Stimulated activated CD4-positive, alpha-beta T cell treated with anti-CD3 and anti-CD28 coated beads, Interleukin-12 subunit alpha, Interleukin-12 subunit beta, amount 100 ng/mL, for 48 hours (primary cell): Measurements from ENCODE around the gene CALB2.

Experiments
- DNase-seq, 3 donors: peaks; one replicate each; pipeline ENCODE4 v3.0.0-alpha.2; 2020; ENCODE audit warnings: low read depth in 2 of 3, low spot score in 1 of 3

The CALB2 gene

DNA sequence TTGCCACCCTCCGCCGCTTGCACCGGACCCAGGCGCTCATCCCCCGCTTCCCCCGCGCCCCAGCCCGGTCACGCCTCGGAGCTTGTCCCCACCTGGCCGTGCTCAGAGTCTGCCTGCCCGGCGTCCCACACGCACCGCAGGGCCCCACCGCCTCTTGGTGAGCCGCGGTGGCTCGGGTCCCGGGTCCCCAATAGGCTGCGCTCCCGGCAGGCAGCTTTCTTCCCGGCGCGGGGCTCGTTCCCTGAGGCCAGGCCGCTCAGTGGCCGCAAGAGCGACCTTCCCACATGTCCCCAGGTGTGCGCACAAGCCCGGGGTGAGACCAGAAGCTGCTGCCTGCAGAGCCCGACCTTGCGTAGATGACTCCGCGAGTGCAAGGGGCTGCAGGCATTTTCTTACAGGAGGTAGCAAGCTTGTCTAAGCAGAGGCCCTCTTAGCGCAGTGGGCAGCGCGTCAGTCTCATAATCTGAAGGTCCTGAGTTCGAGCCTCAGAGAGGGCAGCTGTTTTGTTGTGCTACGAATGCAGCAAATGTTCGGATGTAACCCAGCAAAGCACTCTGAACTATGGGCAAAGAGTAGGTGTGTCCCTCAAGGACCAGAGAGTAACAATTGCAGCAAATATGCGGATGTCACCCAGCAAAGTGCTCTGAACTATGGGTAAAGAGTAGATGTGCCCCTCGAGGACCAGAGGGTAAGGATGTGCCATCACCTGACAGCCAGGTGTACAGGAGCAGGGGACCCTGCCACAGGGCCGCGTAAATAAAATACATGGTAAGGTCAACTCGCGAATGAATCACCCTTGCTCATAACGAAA lies 67.8 kb downstream of the CALB2 start:
- DNase-seq: peak in 2 of 3 donors; percentile 34 to 42

DNA sequence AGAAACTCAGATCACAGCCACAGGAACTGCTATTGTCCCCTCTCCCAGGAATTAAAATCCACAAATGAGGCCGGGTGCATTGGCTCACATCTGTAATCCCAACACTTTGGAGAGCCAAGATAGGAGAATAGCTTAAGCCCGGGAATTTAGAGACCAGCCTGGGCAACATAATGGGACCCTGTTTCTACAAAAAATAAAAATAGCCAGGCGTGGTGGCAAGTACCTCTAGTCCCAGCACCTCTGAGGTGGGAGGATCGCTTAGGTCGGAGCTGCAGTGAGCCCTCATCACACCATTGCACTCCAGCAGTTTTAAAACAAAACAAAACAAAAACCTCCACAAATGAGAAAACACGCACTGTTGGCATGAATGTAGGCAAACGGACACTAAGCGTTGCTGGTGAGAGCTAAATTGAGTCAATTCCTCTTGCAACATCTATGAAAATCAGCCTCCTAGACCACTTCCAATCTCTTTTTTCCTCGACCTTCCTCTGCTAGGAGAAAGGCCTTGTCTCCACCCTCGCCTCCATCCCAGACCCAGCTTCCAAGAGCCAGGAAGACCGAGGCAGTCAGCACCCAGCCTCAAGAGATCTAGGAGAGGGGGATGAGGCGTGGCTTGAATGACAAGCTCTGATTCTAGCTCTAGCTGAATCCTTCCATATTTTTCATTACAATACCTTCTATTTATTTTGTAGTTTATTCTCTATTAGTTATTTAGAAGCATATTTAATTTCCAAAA lies 68.5 kb downstream of the CALB2 start:
- no peak for DNase-seq

DNA sequence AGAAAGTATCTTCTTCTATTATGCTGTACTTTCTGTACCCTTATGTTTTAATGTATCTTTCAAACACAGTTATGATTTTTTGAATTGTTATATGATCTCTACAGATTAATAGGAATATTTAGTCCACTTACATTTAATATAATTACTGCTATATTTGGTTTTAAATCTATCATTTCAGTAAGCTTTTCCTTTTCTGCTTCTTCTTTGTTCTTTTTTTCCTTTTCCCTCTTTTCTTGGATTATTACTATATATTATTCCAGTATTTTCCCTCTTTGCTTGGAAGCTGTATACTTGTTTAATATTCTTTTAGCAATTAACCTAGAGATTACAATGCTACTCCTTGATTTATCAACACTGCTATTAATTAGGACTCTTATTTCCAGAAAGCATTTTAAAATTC lies 69.9 kb downstream of the CALB2 start:
- no peak for DNase-seq

DNA sequence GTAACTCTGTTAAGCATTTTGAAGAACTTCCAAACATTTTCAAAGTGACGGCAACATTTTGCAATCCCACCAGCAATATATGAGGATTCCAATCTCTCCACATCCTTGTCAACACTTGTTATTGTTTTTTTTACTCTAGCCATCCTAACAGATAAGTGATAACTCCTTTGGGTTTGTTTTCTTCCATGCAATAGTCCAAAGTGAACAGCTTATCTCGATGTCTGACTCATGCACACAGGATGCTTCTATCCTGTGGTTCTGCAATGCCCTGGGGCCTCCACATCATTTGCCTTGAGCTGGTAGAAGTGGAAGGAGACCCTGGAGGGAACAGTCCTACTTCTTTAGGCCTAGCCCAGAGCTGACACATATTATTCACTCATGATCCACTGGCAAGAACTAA lies 70.4 kb downstream of the CALB2 start:
- DNase-seq: no peak

DNA sequence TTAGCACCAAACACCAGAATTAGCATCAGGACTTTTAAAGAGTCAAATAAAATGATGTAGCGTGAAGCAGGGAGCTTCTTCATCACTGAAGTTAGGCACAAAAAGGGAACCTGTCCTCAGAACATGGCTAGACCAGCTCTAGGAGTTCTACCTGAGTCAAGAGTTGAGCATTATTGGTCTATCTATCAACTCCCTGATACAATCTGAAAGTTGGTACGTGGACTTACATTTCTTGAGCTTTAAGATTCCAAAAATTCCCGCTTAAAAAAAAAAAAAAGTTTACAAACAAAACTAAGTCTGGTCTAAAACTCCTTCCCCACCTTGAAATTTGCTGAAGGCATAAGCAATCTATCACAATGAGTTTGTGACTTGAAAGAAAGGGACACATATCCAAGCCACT lies 71.1 kb downstream of the CALB2 start:
- DNase-seq: no peak

DNA sequence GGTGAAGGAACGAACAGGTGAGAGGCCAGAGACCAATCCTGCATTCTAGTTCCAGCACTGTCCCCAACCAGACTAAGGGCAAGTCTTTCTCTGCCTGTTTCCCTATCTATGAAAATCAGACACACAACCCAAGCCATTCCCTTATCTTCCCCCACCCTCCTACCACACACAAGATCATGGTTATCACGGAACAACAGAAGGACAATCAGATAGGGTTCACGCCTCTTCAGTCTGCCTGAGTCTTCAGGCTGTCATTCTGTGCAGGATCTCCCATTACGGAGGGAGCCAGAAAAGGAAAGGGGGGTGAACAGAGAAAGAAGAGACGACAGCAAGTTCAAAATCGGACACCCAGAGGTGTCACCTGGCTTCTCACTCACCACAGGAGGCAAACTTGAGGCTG lies 72.2 kb downstream of the CALB2 start:
- no peak for DNase-seq

DNA sequence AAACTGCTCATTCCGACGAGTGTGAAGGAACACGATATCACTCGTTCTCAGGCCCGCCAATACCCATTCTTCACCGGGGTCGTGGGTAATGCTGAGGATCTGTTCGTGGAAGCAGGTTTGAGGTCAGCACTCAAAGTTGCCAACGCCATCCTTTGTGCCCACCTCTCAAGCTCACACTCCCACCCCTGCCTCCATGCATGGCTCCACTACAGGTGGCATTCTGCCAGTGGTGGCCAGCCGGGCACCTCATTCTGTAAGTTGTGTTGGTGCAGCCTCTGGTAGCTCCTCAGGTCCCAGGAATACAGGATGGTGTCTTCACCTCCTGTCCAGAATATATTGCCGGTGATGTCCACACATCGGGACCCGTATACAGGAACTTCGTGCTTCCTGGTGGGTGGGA lies 72.7 kb downstream of the CALB2 start:
- DNase-seq: no peak

DNA sequence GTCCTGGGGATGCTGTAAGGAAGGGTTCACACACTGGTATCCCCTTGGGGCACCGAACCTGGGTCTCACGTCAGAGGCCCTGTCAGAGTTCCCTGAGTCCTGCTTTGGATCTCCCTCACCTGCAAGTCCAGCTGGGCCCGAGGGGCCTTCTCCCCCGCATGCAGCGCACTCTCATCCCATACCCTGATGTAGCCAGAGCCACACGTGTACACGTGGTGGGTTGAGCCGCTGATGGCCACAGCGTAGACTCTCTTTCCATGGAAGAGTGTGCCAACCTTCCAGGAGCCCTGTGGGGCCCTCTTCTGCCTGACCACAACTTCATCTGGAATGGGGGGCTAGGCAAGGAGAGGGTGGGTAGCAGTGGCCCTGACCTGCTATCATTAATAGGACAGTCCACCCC lies 73.5 kb downstream of the CALB2 start:
- DNase-seq: no peak

DNA sequence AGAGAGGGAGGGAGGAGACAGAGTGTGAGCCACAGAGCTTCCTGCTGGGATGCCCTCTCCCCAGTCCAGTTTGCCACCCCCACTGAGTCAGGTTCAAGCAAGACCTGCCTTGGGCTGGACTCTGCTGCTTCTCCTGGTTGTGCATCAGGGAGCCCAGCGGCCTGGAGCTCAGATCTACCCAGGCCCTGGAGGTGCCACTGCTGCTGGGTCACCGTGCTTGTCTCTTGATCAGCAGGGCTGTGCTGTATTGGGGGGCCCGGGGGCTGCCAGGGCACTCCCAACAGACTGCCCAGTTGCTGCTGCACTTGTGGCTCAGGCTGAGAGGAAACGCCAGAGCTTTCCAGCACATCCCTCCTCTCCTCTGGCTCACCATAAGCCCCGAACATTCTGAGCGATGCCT lies 74.4 kb downstream of the CALB2 start:
- no peak for DNase-seq

DNA sequence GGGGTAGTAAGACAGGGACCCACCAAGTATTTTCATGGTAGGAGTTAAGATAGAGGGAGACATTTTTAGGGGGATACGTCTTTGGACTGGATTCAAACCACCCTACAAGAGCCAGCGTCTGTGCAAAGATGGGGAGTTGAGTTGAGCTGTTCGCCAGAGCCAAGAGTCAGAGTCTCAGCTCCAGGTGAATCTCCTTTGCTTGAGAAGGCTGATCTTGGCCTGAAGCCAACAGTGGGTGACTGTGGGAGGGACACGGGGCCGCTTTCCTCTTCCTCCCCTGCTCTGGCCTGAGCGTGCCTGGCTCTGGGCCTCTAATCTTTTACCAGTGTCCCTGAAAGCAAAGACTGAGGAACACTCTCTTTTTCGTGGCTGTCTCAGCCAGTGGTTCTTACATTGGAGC lies 78.0 kb downstream of the CALB2 start:
- DNase-seq: no peak

DNA sequence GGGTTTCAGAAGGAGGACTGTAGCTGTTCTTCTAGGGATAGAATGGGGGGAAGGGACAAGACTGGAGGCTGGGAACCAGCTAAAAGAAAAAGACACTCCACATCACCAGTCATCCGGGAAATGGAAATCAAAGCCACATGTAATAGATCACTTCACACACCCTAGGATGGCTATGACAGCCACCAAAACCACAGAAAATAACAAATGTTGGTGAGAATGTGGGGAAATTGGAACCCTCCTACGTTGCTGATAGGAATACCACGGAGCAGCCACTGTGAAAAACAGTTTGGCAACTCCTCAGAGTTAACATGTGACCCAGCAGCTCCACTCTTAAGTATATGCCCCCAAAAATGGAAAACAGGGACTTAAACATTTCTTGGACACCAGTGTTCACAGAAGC lies 81.0 kb downstream of the CALB2 start:
- no peak for DNase-seq
